Neural cell (in vitro differentiated cells): Measurements from ENCODE around the gene EVC. TPM values are rescaled to one million over a fixed set of nuclear protein-coding genes. Genes with fewer than 3 reads are reported as not detected.

Experiments
- H2AFZ ChIP-seq: fragments of 200-600, 300-800 bp; sonication (generic), shearing (Covaris generic); 2 replicates; pipeline ENCODE4 v1.6.0; 2014; ENCODE audit warnings: low read depth, mild to moderate bottlenecking, antibody characterized with exemption, low read length, moderate library complexity
- H3F3A ChIP-seq: fragments of 200-600 bp; shearing (Covaris generic); 2 replicates; pipeline ENCODE4 v1.6.1; 2016; ENCODE audit warnings: mild to moderate bottlenecking, moderate library complexity, mixed read lengths, antibody characterized with exemption, low read length; ENCODE audit not compliant: insufficient read depth, poor library complexity, severe bottlenecking
- H3K27ac ChIP-seq: fragments of 200-600, 300-800 bp; sonication (generic), shearing (Covaris generic); 2 replicates; pipeline ENCODE4 v1.5.1; 2014; ENCODE audit warnings: mild to moderate bottlenecking, low read length, moderate library complexity
- H3K27me3 ChIP-seq: fragments of 300-800, 200-600 bp; sonication (generic), shearing (Covaris generic); 2 replicates; pipeline ENCODE4 v1.6.0; 2014; ENCODE audit warnings: mild to moderate bottlenecking, low read depth, low read length, moderate library complexity; ENCODE audit not compliant: insufficient read depth
- H3K36me3 ChIP-seq: fragments of 300-800, 200-600 bp; sonication (generic), shearing (Covaris generic); 2 replicates; pipeline ENCODE4 v1.5.1; 2014; ENCODE audit warnings: mild to moderate bottlenecking, antibody characterized with exemption, low read length, moderate library complexity; ENCODE audit not compliant: insufficient read depth
- H3K4me2 ChIP-seq: fragments of 300-800, 200-600 bp; sonication (generic), shearing (Covaris generic); 2 replicates; pipeline ENCODE4 v1.6.0; 2014; ENCODE audit warnings: mild to moderate bottlenecking, low read length
- H3K4me3 ChIP-seq: fragments of 300-800, 200-600 bp; sonication (generic), shearing (Covaris generic); 2 replicates; pipeline ENCODE4 v1.5.1; 2014; ENCODE audit warnings: mild to moderate bottlenecking, low read length, moderate library complexity
- H3K79me2 ChIP-seq: fragments of 200-600 bp; shearing (Covaris generic); replicated peaks from 2 replicates; pipeline ENCODE4 v1.6.0; 2014; ENCODE audit warnings: mild to moderate bottlenecking, low read length, moderate library complexity; ENCODE audit not compliant: insufficient read depth
- H3K9ac ChIP-seq: fragments of 300-800, 200-600 bp; sonication (generic), shearing (Covaris generic); 2 replicates; pipeline ENCODE4 v1.6.1; 2016; ENCODE audit warnings: mild to moderate bottlenecking, low read length, mixed read lengths
- H3K9me2 ChIP-seq: fragments of 200-600 bp; shearing (Covaris generic); 2 replicates; pipeline ENCODE4 v1.6.1; 2016; ENCODE audit warnings: mild to moderate bottlenecking, low read length, mixed read lengths; ENCODE audit not compliant: insufficient read depth
- H3K9me3 ChIP-seq: fragments of 200-600, 300-800 bp; sonication (generic), shearing (Covaris generic); 2 replicates; pipeline ENCODE4 v1.6.1; 2016; ENCODE audit warnings: mild to moderate bottlenecking, mixed run types, low read length, moderate library complexity, mixed read lengths
- H4K20me1 ChIP-seq: fragments of 200-600 bp; shearing (Covaris generic); 2 replicates; pipeline ENCODE4 v1.6.1; 2016; ENCODE audit warnings: mild to moderate bottlenecking, mixed run types; ENCODE audit not compliant: insufficient read depth
- EP300 ChIP-seq: fragments of 450-650 bp; conservative IDR thresholded peaks from 2 replicates; pipeline ENCODE4 v1.6.1; 2014; ENCODE audit warnings: antibody characterized with exemption, mild to moderate bottlenecking, moderate library complexity; ENCODE audit not compliant: poor library complexity, severe bottlenecking
- EZH2 ChIP-seq: fragments of 200-600, 300-800 bp; shearing (Covaris generic), sonication (generic); IDR thresholded peaks from 2 replicates; pipeline ENCODE4 v1.6.1; 2014; ENCODE audit warnings: antibody characterized with exemption, low read length, borderline replicate concordance, mild to moderate bottlenecking; ENCODE audit not compliant: insufficient read depth, poor library complexity, severe bottlenecking
- MXI1 ChIP-seq: fragments of 450-650 bp; conservative IDR thresholded peaks from 2 replicates; pipeline ENCODE4 v1.6.1; 2014; ENCODE audit warnings: antibody characterized with exemption, mild to moderate bottlenecking; ENCODE audit not compliant: poor library complexity, severe bottlenecking
- POLR2AphosphoS5 ChIP-seq: IDR thresholded peaks from 2 replicates; pipeline ENCODE4 v1.6.1; 2012
- RAD21 ChIP-seq: fragments of 450-650 bp; conservative IDR thresholded peaks from 2 replicates; pipeline ENCODE4 v1.6.1; 2014; ENCODE audit warnings: antibody characterized with exemption, mild to moderate bottlenecking, moderate library complexity
- REST ChIP-seq: IDR thresholded peaks from 2 replicates; pipeline ENCODE4 v1.6.1; 2012; ENCODE audit warnings: borderline replicate concordance
- SMC3 ChIP-seq: fragments of 450-650 bp; conservative IDR thresholded peaks from 2 replicates; pipeline ENCODE4 v1.6.1; 2014; ENCODE audit warnings: antibody characterized with exemption, mild to moderate bottlenecking, moderate library complexity; ENCODE audit not compliant: poor library complexity
- TAF1 ChIP-seq: IDR thresholded peaks from 2 replicates; pipeline ENCODE4 v1.6.1; 2012; ENCODE audit warnings: low read depth
- polyA plus RNA-seq: library from polyadenylated mRNA; depleted of rRNA; stranded (reverse); fragments of >200 nt; gene quantifications from 2 replicates; pipeline ENCODE4 v1.2.3, GENCODE V29; 2014
- TF ChIP-seq, protein P1 (sequence below): fragments of 450-650 bp; IDR thresholded peaks from 2 replicates; pipeline ENCODE4 v1.5.1; 2014; ENCODE audit warnings: antibody characterized with exemption, mild to moderate bottlenecking, moderate library complexity; ENCODE audit not compliant: poor library complexity, severe bottlenecking

Gene EVC
- polyA plus RNA-seq, 1 donor from 2014 or later, result 0.48 TPM

- Histone ChIP-seq H3K27me3 (no peaks in the 10 kb centered on the region), H3F3A (no peaks in the 10 kb centered on the region), H3K27ac (no peak overlapping the region), H3K36me3 (no peaks in the 10 kb centered on the region), H3K9ac (no peak overlapping the region), H3K9me2 (no peaks in the 10 kb centered on the region), H4K20me1 (no peaks in the 10 kb centered on the region), H3K79me2 (no peaks in the 10 kb centered on the region), H2AFZ (no peak overlapping the region), H3K9me3 (no peaks in the 10 kb centered on the region), H3K4me2 (no peak overlapping the region), H3K4me3 (no peak overlapping the region)
- TF ChIP-seq EZH2, result no peak
- no peak for TF ChIP-seq MXI1
- no peak for TF ChIP-seq TAF1
- no peak for TF ChIP-seq POLR2AphosphoS5
- TF ChIP-seq EP300, result no peak
- no peak for TF ChIP-seq SMC3
- no peak for TF ChIP-seq RAD21
- TF ChIP-seq, protein P1, sequence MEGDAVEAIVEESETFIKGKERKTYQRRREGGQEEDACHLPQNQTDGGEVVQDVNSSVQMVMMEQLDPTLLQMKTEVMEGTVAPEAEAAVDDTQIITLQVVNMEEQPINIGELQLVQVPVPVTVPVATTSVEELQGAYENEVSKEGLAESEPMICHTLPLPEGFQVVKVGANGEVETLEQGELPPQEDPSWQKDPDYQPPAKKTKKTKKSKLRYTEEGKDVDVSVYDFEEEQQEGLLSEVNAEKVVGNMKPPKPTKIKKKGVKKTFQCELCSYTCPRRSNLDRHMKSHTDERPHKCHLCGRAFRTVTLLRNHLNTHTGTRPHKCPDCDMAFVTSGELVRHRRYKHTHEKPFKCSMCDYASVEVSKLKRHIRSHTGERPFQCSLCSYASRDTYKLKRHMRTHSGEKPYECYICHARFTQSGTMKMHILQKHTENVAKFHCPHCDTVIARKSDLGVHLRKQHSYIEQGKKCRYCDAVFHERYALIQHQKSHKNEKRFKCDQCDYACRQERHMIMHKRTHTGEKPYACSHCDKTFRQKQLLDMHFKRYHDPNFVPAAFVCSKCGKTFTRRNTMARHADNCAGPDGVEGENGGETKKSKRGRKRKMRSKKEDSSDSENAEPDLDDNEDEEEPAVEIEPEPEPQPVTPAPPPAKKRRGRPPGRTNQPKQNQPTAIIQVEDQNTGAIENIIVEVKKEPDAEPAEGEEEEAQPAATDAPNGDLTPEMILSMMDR, result no peak
- no peak for TF ChIP-seq REST
Observed at GRCh38 chr4:5757536-5757935, 46.5 kb downstream of the EVC start.

GRCh38 chr4:5757954-5758353, 47.0 kb downstream of the EVC start:
- H3K9me3 ChIP-seq, result no peaks in the 10 kb centered on the region
- H3K27ac ChIP-seq, result no peak overlapping the region
- H3K36me3 ChIP-seq, result no peaks in the 10 kb centered on the region
- H3K4me3 ChIP-seq, result no peak overlapping the region
- H3K9me2 ChIP-seq, result no peaks in the 10 kb centered on the region
- H3K9ac ChIP-seq, result no peak overlapping the region
- H3K79me2 ChIP-seq, result no peaks in the 10 kb centered on the region
- H3K4me2 ChIP-seq, result no peak overlapping the region
- H3F3A ChIP-seq, result no peaks in the 10 kb centered on the region
- no peaks in the 10 kb centered on the region for H3K27me3 ChIP-seq
- no peaks in the 10 kb centered on the region for H4K20me1 ChIP-seq
- H2AFZ ChIP-seq, result no peak overlapping the region
- TF ChIP-seq MXI1, result no peak
- no peak for TF ChIP-seq SMC3
- TF ChIP-seq EZH2, result no peak
- TF ChIP-seq EP300, result no peak
- TF ChIP-seq POLR2AphosphoS5, result no peak

DNA sequence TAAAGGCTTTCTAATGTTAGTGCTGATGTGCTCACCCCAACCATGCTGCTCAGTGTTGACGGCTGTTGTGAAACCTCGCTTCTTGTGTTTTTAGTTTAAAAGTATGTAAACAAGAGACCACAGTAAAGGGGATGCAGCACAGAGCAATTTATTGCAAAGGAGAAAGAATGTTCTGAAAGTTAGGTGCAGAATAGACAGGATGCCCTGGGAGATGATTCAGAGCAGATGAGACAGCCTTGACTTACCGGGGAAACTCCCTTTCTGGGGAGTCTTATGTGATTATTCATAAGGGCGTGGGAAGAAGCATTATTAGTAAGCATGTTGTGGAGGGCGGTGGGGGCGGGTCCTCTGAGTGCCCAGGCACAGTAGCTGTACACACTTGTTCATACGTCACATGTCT, 47.7 kb downstream of the EVC start:
- no peaks in the 10 kb centered on the region for H3F3A ChIP-seq
- H3K27me3 ChIP-seq, result no peaks in the 10 kb centered on the region
- no peak overlapping the region for H3K4me2 ChIP-seq
- no peaks in the 10 kb centered on the region for H3K79me2 ChIP-seq
- no peaks in the 10 kb centered on the region for H3K36me3 ChIP-seq
- TF ChIP-seq, protein P1, result no peak
- TF ChIP-seq TAF1 (no peak), REST (no peak), SMC3 (no peak), MXI1 (no peak), EP300 (no peak), RAD21 (no peak), EZH2 (no peak), POLR2AphosphoS5 (no peak)
- H3K4me3 ChIP-seq, result no peak overlapping the region
- H4K20me1 ChIP-seq, result no peaks in the 10 kb centered on the region
- H2AFZ ChIP-seq, result no peak overlapping the region
- H3K9me3 ChIP-seq, result no peaks in the 10 kb centered on the region
- H3K9ac ChIP-seq, result no peak overlapping the region
- no peak overlapping the region for H3K27ac ChIP-seq
- no peaks in the 10 kb centered on the region for H3K9me2 ChIP-seq
